GM12878 (cell line): Measurements from ENCODE around the gene CSMD2. TPM values are rescaled to one million over a fixed set of nuclear protein-coding genes. Genes with fewer than 3 reads are reported as not detected.

Source experiments
- MEF2B ChIP-seq: fragments of 450-650 bp; IDR thresholded peaks from 2 replicates; pipeline ENCODE4 v1.6.1; 2018; ENCODE audit warnings: mild to moderate bottlenecking, moderate library complexity; ENCODE audit not compliant: partially characterized antibody, poor library complexity, severe bottlenecking
- MTA3 ChIP-seq: IDR thresholded peaks from 2 replicates; pipeline ENCODE4 v1.6.1; 2012; ENCODE audit warnings: low read length, inconsistent platforms, borderline replicate concordance
- PKNOX1 ChIP-seq: fragments of 450-650 bp; IDR thresholded peaks from 2 replicates; pipeline ENCODE4 v1.6.1; 2016; ENCODE audit warnings: mild to moderate bottlenecking
- POU2F2 ChIP-seq: IDR thresholded peaks from 3 replicates; pipeline ENCODE4 v1.6.1; 2011; ENCODE audit warnings: low read depth, mild to moderate bottlenecking, low read length, borderline replicate concordance
- REST ChIP-seq: IDR thresholded peaks from 2 replicates; pipeline ENCODE4 v1.6.1; 2012; ENCODE audit warnings: mild to moderate bottlenecking, low read depth, low read length
- SPI1 ChIP-seq: IDR thresholded peaks from 2 replicates; pipeline ENCODE4 v1.6.1; 2011; ENCODE audit warnings: low read depth, mild to moderate bottlenecking, low read length, moderate library complexity, borderline replicate concordance; ENCODE audit not compliant: insufficient read depth
- SUZ12 ChIP-seq: fragments of 200-600 bp; sonication (generic); IDR thresholded peaks from one replicate; pipeline ENCODE4 v1.6.1; 2018; ENCODE audit warnings: antibody characterized with exemption, mild to moderate bottlenecking; ENCODE audit not compliant: unreplicated experiment
- polyA plus RNA-seq, 11 experiments: library from polyadenylated mRNA; depleted of rRNA in 4 of 11; unstranded in 6 of 11; stranded (reverse) in 5 of 11; fragments of >200 nt; fragmentation: Nextera tagmentation in 4 of 11; fragmentation: Illumina TruSeq in 1 of 11; extraction: Ambion mirVana in 4 of 11; extraction: Trizol in 1 of 11; gene quantifications; 1 replicate in 1 of 11; 2 replicates in 10 of 11; pipeline versions ENCODE4 v1.2.1 to v1.2.3, GENCODE V29; 2011 to 2016; ENCODE audit warnings: inconsistent platforms in 2 of 11, missing spikeins in 2 of 11, low read depth in 1 of 11
- total RNA-seq, 4 experiments: library from RNA; depleted of rRNA in 3 of 4; stranded (reverse); fragments of >200 nt in 3 of 4; fragmentation: Illumina TruSeq in 1 of 4; extraction: Trizol in 1 of 4; gene quantifications; 2 replicates each; pipeline versions ENCODE4 v1.2.1 to v1.2.3, GENCODE V29; 2013 to 2021

Gene CSMD2
- total and polyA plus RNA-seq, 10 of the 15 experiments (the other 5 are each of a cell fraction or from before 2014, with no cell fraction given): under 0.01 TPM; not detected in 9

- TF ChIP-seq SPI1 (peak; percentile 18; the same call in 1 of the 2 replicates), PKNOX1 (peak; percentile 47; the same call in 1 of the 2 replicates), SUZ12 (no peak), POU2F2 (0 out of 3 replicates have a peak, but pooled peaks have one; percentile 31), MEF2B (peak; percentile 74), MTA3 (no peak), REST (no peak)
Observed at GRCh38 chr1:33902486-33903209, 262.4 kb downstream of the CSMD2 start (continued).
